ENCODE results near the gene MAP2. TPM values are rescaled to one million over a fixed set of nuclear protein-coding genes. Genes with fewer than 3 reads are reported as not detected.
A peak's percentile ranks its signal among the peaks of the same experiment; 100 is the strongest.

MAP2 gene, protein sequence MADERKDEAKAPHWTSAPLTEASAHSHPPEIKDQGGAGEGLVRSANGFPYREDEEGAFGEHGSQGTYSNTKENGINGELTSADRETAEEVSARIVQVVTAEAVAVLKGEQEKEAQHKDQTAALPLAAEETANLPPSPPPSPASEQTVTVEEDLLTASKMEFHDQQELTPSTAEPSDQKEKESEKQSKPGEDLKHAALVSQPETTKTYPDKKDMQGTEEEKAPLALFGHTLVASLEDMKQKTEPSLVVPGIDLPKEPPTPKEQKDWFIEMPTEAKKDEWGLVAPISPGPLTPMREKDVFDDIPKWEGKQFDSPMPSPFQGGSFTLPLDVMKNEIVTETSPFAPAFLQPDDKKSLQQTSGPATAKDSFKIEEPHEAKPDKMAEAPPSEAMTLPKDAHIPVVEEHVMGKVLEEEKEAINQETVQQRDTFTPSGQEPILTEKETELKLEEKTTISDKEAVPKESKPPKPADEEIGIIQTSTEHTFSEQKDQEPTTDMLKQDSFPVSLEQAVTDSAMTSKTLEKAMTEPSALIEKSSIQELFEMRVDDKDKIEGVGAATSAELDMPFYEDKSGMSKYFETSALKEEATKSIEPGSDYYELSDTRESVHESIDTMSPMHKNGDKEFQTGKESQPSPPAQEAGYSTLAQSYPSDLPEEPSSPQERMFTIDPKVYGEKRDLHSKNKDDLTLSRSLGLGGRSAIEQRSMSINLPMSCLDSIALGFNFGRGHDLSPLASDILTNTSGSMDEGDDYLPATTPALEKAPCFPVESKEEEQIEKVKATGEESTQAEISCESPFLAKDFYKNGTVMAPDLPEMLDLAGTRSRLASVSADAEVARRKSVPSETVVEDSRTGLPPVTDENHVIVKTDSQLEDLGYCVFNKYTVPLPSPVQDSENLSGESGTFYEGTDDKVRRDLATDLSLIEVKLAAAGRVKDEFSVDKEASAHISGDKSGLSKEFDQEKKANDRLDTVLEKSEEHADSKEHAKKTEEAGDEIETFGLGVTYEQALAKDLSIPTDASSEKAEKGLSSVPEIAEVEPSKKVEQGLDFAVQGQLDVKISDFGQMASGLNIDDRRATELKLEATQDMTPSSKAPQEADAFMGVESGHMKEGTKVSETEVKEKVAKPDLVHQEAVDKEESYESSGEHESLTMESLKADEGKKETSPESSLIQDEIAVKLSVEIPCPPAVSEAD (N-terminal part only)
- polyA plus RNA-seq (2012; ENCODE audit: low read depth, missing spikeins): 0.09 TPM

DNA sequence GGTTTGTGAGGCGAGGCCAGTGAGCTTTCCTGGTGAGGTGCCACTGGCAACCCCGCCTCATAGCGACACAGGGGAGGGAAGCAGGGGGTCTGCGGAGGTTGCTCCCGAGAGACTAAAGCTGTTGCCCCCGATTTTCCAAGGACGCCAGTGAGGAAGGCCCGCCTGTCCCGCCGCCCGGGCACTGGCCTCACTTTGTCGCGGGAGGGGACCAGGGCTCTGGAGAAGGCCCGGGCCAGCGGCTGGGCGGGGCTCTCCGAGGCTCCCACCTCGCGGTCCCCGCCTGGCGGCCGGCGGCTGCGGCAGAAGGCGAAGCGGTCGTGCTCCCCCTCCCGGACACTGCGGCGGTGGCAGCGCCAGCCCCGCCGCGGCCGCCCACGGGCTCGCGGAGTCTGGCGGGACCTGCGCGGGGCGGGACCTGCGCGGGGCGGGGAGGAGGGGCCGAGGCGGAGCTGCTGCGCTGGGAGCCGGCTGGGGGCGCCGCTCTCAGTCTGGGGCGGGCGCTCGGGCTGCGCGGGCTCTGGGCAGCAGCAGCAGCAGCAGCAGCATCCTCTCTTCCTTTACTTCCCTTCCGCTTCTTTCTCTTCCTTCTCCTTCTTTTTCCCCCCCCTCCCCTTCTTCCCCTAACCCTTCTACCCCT lies at the start of gene MAP2:
MAP2 (plus strand) TSS at position 486 of the 637 bp plus-strand sequence. CDS start 229,124 bp downstream, outside the sequence.
- TF ChIP-seq POU2F2 (IDR thresholded peaks at IDR 0.05; ENCODE audit: low read depth, low read length): no peak
- no peak for TF ChIP-seq POLR2A (IDR thresholded peaks at IDR 0.05; ENCODE audit: low read depth, low read length)
- no peak for TF ChIP-seq PAX5 (IDR thresholded peaks at IDR 0.05; ENCODE audit: insufficient read depth, low read length, severe bottlenecking)
- TF ChIP-seq POLR2AphosphoS5 (IDR thresholded peaks at IDR 0.05; ENCODE audit: low read depth, low read length): no peak
- no peak for TF ChIP-seq SPI1 (IDR thresholded peaks at IDR 0.05; ENCODE audit: low read depth, low read length)
- TF ChIP-seq TAF1 (IDR thresholded peaks at IDR 0.05; ENCODE audit: low read depth, low read length): no peak
- DNase-seq (ENCODE audit: insufficient read length, low spot score) (peak; percentile 76), FAIRE-seq (no peak)

DNA sequence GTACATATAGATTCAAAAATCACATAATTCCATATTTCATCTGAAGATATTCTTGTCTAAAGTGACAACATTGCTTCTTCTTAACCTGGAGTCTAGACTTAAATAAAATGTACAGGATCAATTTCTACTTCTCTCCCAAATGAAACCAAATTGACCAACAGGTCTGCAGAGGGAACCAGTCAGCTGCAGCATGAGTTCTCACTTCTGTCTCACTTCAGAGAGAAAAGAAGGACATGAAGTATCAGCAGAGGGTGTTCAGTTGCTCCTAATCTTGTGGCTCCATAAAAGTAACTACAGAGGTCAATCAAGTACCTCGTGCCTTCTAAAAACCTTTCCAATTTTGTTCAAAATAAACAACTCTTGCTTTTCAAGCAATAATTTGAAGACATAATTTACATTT lies 47.2 kb upstream of the MAP2 start:
- no peak for FAIRE-seq
- TF ChIP-seq TAF1 (IDR thresholded peaks at IDR 0.05; ENCODE audit: low read depth, low read length) (no peak), POLR2AphosphoS5 (IDR thresholded peaks at IDR 0.05; ENCODE audit: low read depth, low read length) (no peak), PAX5 (IDR thresholded peaks at IDR 0.05; ENCODE audit: insufficient read depth, low read length, severe bottlenecking) (no peak), POLR2A (IDR thresholded peaks at IDR 0.05; ENCODE audit: low read depth, low read length) (no peak), POU2F2 (IDR thresholded peaks at IDR 0.05; ENCODE audit: low read depth, low read length) (no peak), SPI1 (IDR thresholded peaks at IDR 0.05; ENCODE audit: low read depth, low read length) (no peak)
- no peak for DNase-seq (ENCODE audit: insufficient read length, low spot score)

GRCh38 chr2:209380293-209380692 lies 43.6 kb upstream of the MAP2 start:
- FAIRE-seq (no peak), DNase-seq (ENCODE audit: insufficient read length, low spot score) (no peak)
- TF ChIP-seq TAF1 (IDR thresholded peaks at IDR 0.05; ENCODE audit: low read depth, low read length): no peak
- no peak for TF ChIP-seq POLR2AphosphoS5 (IDR thresholded peaks at IDR 0.05; ENCODE audit: low read depth, low read length)
- peak; percentile 43; the same call in 1 of the 2 replicates for TF ChIP-seq SPI1 (IDR thresholded peaks at IDR 0.05; ENCODE audit: low read depth, low read length)

GRCh38 chr2:209381091-209381490 lies 42.8 kb upstream of the MAP2 start:
- no peak for TF ChIP-seq TAF1 (IDR thresholded peaks at IDR 0.05; ENCODE audit: low read depth, low read length)
- no peak for TF ChIP-seq POLR2A (IDR thresholded peaks at IDR 0.05; ENCODE audit: low read depth, low read length)
- TF ChIP-seq PAX5 (IDR thresholded peaks at IDR 0.05; ENCODE audit: insufficient read depth, low read length, severe bottlenecking): no peak
- no peak for TF ChIP-seq SPI1 (IDR thresholded peaks at IDR 0.05; ENCODE audit: low read depth, low read length)
- TF ChIP-seq POLR2AphosphoS5 (IDR thresholded peaks at IDR 0.05; ENCODE audit: low read depth, low read length): no peak
- TF ChIP-seq POU2F2 (IDR thresholded peaks at IDR 0.05; ENCODE audit: low read depth, low read length): no peak
- DNase-seq (ENCODE audit: insufficient read length, low spot score): no peak
- no peak for FAIRE-seq

DNA sequence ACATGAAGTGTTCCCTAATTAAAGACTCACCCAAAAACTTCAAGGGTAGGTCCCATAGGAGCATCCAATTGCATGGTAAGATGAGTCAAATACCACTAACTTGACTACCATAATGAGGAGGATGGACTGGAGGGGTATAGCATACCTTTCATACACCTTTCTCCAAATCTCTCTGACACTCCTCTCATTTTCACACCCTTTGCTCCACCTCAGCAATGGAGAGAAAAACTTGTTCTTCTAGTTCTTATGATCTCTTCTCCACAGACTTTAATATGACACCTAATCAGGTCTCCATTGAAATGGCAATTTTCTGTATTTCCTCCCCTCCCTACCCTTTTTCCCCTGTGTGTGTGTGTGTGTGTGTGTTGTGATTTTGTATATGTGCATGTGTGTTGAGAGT lies 41.1 kb upstream of the MAP2 start:
- FAIRE-seq (no peak), DNase-seq (ENCODE audit: insufficient read length, low spot score) (no peak)
- no peak for TF ChIP-seq POLR2A (IDR thresholded peaks at IDR 0.05; ENCODE audit: low read depth, low read length)

GRCh38 chr2:209383212-209383611 lies 40.6 kb upstream of the MAP2 start:
- no peak for TF ChIP-seq POLR2A (IDR thresholded peaks at IDR 0.05; ENCODE audit: low read depth, low read length)
- TF ChIP-seq TAF1 (IDR thresholded peaks at IDR 0.05; ENCODE audit: low read depth, low read length): no peak
- no peak for TF ChIP-seq SPI1 (IDR thresholded peaks at IDR 0.05; ENCODE audit: low read depth, low read length)
- TF ChIP-seq POLR2AphosphoS5 (IDR thresholded peaks at IDR 0.05; ENCODE audit: low read depth, low read length): no peak
- no peak for TF ChIP-seq POU2F2 (IDR thresholded peaks at IDR 0.05; ENCODE audit: low read depth, low read length)
- TF ChIP-seq PAX5 (IDR thresholded peaks at IDR 0.05; ENCODE audit: insufficient read depth, low read length, severe bottlenecking): no peak
- FAIRE-seq (no peak), DNase-seq (ENCODE audit: insufficient read length, low spot score) (no peak)

DNA sequence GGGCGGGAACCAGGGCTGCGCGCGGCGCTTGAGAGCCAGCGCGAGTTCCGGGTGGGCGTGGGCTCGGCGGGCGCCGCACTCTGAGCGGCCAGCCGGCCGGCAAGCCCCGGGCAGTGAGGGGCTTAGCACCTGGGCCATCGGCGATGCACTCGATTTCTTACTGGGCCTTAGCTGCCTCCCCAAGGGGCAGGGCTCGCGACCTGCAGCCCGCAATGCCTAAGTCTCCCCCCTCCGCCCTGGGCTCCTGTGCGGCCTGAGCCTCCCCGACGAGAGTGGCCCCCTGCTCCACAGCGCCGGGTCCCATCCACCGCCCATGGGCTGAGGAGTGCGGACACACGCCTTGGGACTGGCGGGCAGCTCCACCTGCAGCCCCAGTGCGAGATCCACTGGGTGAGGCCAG lies 36.5 kb upstream of the MAP2 start:
- TF ChIP-seq TAF1 (IDR thresholded peaks at IDR 0.05; ENCODE audit: low read depth, low read length) (no peak), PAX5 (IDR thresholded peaks at IDR 0.05; ENCODE audit: insufficient read depth, low read length, severe bottlenecking) (no peak), POU2F2 (IDR thresholded peaks at IDR 0.05; ENCODE audit: low read depth, low read length) (no peak)
- no peak for DNase-seq (ENCODE audit: insufficient read length, low spot score)
- FAIRE-seq: no peak

DNA sequence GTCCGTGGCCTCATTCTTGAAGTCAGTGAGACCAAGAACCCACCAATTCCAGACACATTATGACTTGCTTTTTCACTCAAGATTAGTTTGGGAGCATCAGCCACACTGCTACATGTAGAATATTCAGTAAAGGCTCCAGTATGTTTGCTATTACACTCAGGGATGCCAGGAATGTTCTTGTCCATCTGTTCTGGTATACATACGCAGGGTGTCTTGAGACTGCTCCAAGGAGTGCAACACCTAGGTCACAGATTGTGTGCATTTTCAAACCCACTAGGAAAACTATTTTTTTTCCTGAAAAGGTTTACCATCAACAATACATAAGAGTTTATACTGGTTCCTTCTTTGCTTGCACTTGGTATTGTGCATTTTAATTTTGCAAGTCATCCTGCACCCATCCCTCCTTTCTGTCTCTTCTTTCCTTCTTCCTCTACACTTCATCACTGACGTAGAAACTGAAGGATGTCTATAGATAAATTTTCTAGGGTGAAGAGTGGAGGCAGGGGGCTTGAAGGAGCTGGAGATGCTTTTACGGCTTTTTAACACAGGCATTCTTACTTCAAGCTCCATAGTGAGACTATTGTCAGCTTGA lies 35.3 kb upstream of the MAP2 start:
- FAIRE-seq: no peak
- TF ChIP-seq POU2F2 (IDR thresholded peaks at IDR 0.05; ENCODE audit: low read depth, low read length): no peak
- no peak for TF ChIP-seq PAX5 (IDR thresholded peaks at IDR 0.05; ENCODE audit: insufficient read depth, low read length, severe bottlenecking)
- no peak for TF ChIP-seq POLR2A (IDR thresholded peaks at IDR 0.05; ENCODE audit: low read depth, low read length)
- no peak for TF ChIP-seq TAF1 (IDR thresholded peaks at IDR 0.05; ENCODE audit: low read depth, low read length)

DNA sequence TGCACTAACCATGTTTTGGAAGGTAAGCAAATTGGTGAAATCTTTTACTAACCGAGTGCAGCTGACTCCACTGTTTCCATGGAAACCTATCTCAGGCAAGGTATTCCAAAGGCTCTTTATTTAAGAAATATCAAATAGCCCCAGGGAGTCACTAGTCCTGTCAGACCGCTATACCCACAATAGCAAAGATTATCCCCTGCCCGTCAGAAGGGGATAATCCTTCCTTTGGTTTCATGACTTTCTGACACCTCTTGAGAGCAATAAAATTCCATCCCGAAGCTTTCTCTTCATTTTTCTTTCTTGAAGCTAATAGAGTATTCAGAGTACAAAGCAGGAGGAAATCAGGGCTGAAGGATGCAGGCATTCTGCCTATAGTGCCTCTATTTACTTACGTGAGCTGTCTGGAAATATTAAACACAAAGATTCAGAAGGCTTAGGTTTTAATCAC lies 34.7 kb upstream of the MAP2 start:
- TF ChIP-seq POU2F2 (IDR thresholded peaks at IDR 0.05; ENCODE audit: low read depth, low read length) (no peak), PAX5 (IDR thresholded peaks at IDR 0.05; ENCODE audit: insufficient read depth, low read length, severe bottlenecking) (no peak), SPI1 (IDR thresholded peaks at IDR 0.05; ENCODE audit: low read depth, low read length) (no peak), TAF1 (IDR thresholded peaks at IDR 0.05; ENCODE audit: low read depth, low read length) (no peak), POLR2A (IDR thresholded peaks at IDR 0.05; ENCODE audit: low read depth, low read length) (no peak), POLR2AphosphoS5 (IDR thresholded peaks at IDR 0.05; ENCODE audit: low read depth, low read length) (no peak)

More for the DNA sequence above, 35.3 kb upstream of the MAP2 start:
- no peak for DNase-seq (ENCODE audit: insufficient read length, low spot score)

More for the DNA sequence above, 34.7 kb upstream of the MAP2 start:
- no peak for FAIRE-seq
- no peak for DNase-seq (ENCODE audit: insufficient read length, low spot score)

All from GM12891 (cell line).